ENCODE results near the gene POLR2E. TPM values are rescaled to one million over a fixed set of nuclear protein-coding genes. Genes with fewer than 3 reads are reported as not detected.
A peak's percentile ranks its signal among the peaks of the same experiment; 100 is the strongest.

The POLR2E gene
- total and polyA plus RNA-seq, 2 experiments from 2014 or later: 172 to 336 TPM

DNA sequence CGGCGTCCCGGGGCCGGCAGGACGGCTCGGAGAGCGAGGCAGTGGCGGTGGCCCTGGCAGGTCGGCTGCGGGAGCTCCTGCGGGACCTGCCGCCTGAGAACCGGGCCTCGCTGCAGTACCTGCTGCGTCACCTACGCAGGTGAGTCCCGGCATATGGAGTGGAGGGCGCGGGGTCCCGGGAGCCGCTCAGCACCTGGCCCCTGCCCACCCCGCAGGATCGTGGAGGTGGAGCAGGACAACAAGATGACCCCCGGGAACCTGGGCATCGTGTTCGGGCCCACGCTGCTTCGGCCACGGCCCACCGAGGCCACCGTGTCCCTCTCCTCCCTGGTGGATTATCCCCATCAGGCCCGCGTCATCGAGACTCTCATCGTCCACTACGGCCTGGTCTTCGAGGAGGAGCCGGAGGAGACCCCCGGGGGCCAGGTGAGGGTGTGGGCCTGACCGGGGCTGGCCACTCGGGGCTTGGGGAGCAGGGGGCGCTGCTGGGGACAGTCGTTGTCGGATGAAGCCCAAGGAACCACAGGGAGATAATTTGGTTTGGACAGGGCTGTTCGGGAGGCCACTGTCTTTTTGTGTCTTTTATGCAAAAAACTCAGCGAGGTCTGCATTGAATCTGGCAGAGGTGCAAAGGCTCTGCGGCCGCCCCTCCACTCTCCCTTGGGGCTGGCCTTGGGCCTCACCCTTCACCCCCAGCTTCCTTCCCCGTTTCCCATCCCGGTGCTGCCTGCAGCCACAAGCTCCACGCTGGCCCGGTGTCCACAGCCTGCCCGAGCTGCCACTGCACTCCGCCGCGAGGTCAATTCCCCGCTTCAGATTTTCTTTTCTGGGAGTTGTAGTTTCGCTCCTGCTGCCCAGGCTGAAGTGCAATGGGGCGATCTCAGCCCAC lies 12.0 kb downstream of the POLR2E start:
- 84% methylated on average over 49 to 59 of the region's 59 CpGs for WGBS, 2 experiments (ENCODE audit: low coverage in 1 of 2, low lambda C conversion rate in 2 of 2, missing lambda C conversion rate in 2 of 2)

DNA sequence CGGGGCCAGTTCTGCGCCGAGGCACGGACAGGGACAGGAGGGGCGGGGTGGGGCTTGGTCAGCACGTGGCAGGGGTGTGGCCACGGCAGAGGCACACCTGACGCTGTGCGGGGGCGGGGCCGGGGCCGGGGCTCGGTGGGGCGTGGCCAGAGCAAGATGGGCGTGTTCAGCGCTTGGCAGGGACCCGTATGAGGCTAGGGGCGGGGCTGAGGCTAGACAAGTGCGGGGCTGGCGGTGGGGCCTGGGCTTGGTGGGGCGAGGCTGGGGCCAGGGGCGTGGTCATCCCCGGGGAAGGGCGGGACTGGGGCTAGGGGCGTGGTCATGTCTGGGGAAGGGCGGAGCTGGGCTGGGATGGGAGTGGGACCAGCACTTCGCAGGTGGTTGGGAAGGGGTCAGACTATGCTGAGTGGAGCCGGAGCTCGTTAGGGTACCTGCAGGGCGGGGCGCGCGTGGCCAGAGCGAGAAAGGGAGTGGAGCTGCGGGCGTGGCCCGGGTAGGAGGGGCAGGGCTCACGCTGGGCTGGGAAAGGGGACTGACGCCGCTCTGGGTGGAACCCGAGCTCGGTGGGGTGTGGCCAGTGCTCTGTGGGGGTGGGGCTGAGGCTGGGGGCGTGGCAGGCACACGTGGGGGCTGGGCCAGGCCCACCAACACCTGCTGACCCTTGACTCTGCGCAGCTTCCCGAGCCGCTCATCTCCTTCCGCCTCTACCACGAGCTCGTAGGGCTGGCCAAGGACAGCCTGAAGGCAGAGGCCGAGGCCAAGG lies 12.8 kb downstream of the POLR2E start:
- Histone ChIP-seq H3K36me3 (ENCODE audit: low read depth) (no peaks in the 10 kb centered on the region), H3K9me2 (ENCODE audit: insufficient read depth) (no peaks in the 10 kb centered on the region), H3K4me3 (no peak overlapping the region), H4K20me1 (ENCODE audit: insufficient read depth) (no peaks in the 10 kb centered on the region), H3K27ac (no peak overlapping the region), H2AFZ (no peak overlapping the region), H3K4me1 (ENCODE audit: insufficient read depth) (no peaks in the 10 kb centered on the region), H3K9ac (no peak overlapping the region), H3K4me2 (ENCODE audit: unreplicated experiment) (no peak overlapping the region), H3F3A (ENCODE audit: insufficient read depth) (no peaks in the 10 kb centered on the region), H3K9me3 (ENCODE audit: low read depth) (no peaks in the 10 kb centered on the region), H3K27me3 (replicated peaks; ENCODE audit: insufficient read depth) (no peaks in the 10 kb centered on the region), H3K79me2 (ENCODE audit: insufficient read depth) (no peaks in the 10 kb centered on the region)
- TF ChIP-seq EZH2 (IDR thresholded peaks at IDR 0.05; ENCODE audit: insufficient read depth, poor library complexity, severe bottlenecking) (no peak), EZH2phosphoT487 (IDR thresholded peaks at IDR 0.05; ENCODE audit: insufficient read depth, low read depth) (no peak)
- DNase-seq: peak; percentile 40
- WGBS, 2 experiments (ENCODE audit: low coverage in 1 of 2, low lambda C conversion rate in 2 of 2, missing lambda C conversion rate in 2 of 2): 44 to 68% methylated on average over 10 to 42 of the region's 51 CpGs
- in situ Hi-C loops (cut with MboI): no loop called here

More for the DNA sequence above, 12.0 kb downstream of the POLR2E start:
- H3K27ac ChIP-seq: no peak overlapping the region
- H3K9me2 ChIP-seq (ENCODE audit: insufficient read depth): no peaks in the 10 kb centered on the region
- H3K9me3 ChIP-seq (ENCODE audit: low read depth): no peaks in the 10 kb centered on the region
- no peak overlapping the region for H3K4me2 ChIP-seq (ENCODE audit: unreplicated experiment)
- H3K36me3 ChIP-seq (ENCODE audit: low read depth): no peaks in the 10 kb centered on the region
- no peak for TF ChIP-seq EZH2 (IDR thresholded peaks at IDR 0.05; ENCODE audit: insufficient read depth, poor library complexity, severe bottlenecking)
- TF ChIP-seq EZH2phosphoT487 (IDR thresholded peaks at IDR 0.05; ENCODE audit: insufficient read depth, low read depth): no peak
- no peaks in the 10 kb centered on the region for H3K27me3 ChIP-seq (replicated peaks; ENCODE audit: insufficient read depth)
- no peak overlapping the region for H3K4me3 ChIP-seq
- H3F3A ChIP-seq (ENCODE audit: insufficient read depth): no peaks in the 10 kb centered on the region
- no peaks in the 10 kb centered on the region for H3K79me2 ChIP-seq (ENCODE audit: insufficient read depth)
- DNase-seq: no peak
- no peaks in the 10 kb centered on the region for H4K20me1 ChIP-seq (ENCODE audit: insufficient read depth)
- in situ Hi-C loops (cut with MboI): no loop called here
- no peaks in the 10 kb centered on the region for H3K4me1 ChIP-seq (ENCODE audit: insufficient read depth)
- H2AFZ ChIP-seq: no peak overlapping the region
- no peak overlapping the region for H3K9ac ChIP-seq

DNA sequence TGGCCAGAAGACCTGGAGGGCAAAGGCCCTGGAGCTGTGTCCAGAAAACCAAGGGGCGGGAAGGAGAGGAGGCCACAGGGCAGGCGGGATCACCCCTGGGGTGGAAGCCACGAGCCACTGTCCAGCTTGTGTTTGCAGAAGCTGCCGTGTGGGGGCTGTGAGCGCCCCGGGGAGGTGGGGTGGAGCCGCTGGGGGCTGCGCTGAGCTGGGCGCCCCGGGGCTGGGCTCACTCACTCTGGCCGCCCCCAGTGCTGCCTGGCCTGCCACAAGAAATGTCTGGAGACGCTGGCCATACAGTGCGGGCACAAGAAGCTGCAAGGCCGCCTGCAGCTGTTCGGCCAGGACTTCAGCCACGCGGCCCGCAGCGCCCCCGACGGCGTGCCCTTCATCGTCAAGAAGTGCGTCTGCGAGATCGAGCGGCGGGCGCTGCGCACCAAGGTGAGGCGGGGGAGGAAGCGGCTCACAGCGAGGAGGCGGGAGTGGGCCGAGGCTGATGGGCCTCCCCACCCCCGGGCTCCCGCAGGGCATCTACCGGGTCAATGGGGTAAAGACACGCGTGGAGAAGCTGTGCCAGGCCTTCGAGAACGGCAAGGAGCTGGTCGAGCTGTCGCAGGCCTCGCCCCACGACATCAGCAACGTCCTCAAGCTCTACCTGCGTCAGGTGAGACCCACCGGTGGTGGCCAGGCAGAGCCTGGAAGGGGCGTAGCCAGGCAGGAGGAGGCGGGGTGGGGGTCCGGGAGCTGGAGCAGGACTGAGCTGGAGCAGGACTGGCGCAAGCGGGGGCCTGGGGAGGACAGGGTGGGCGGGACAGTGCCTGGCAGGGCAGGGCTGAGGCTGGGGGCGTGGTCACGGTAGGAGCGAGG lies 13.6 kb downstream of the POLR2E start:
- Histone ChIP-seq H3K27ac (no peak overlapping the region), H2AFZ (no peak overlapping the region), H3K4me3 (no peak overlapping the region), H3K9me2 (ENCODE audit: insufficient read depth) (no peaks in the 10 kb centered on the region), H3K4me1 (ENCODE audit: insufficient read depth) (no peaks in the 10 kb centered on the region), H3K79me2 (ENCODE audit: insufficient read depth) (no peaks in the 10 kb centered on the region), H3K4me2 (ENCODE audit: unreplicated experiment) (no peak overlapping the region), H3F3A (ENCODE audit: insufficient read depth) (no peaks in the 10 kb centered on the region), H3K9ac (no peak overlapping the region), H4K20me1 (ENCODE audit: insufficient read depth) (no peaks in the 10 kb centered on the region), H3K36me3 (ENCODE audit: low read depth) (no peaks in the 10 kb centered on the region), H3K9me3 (ENCODE audit: low read depth) (no peaks in the 10 kb centered on the region), H3K27me3 (replicated peaks; ENCODE audit: insufficient read depth) (no peaks in the 10 kb centered on the region)
- no peak for TF ChIP-seq EZH2 (IDR thresholded peaks at IDR 0.05; ENCODE audit: insufficient read depth, poor library complexity, severe bottlenecking)
- TF ChIP-seq EZH2phosphoT487 (IDR thresholded peaks at IDR 0.05; ENCODE audit: insufficient read depth, low read depth): no peak
- WGBS, 2 experiments (ENCODE audit: low coverage in 1 of 2, low lambda C conversion rate in 2 of 2, missing lambda C conversion rate in 2 of 2): 80 to 88% methylated on average over 43 to 58 of the region's 58 CpGs
- DNase-seq: no peak
- in situ Hi-C loops (cut with MboI): no loop called here
